ENCODE results near the gene TDRD6.
"Not testable (repeated sequence)": the region's sequence is repeated elsewhere in the genome, so short reads cannot be mapped to it uniquely, and the experiment has no call there.

Gene TDRD6

GRCh38 chr6:46687619-46688097, at the start of gene TDRD6:
TDRD6 (plus strand) TSS chr6:46687885; CDS start chr6:46688129, 244 bp downstream.
- no peak for DNase-seq

- DNase-seq, result no peak
Measured at GRCh38 chr6:46637933-46638332, 49.8 kb upstream of the TDRD6 start.

- DNase-seq, result no peak
Measured at GRCh38 chr6:46638650-46639049, 49.0 kb upstream of the TDRD6 start.

GRCh38 chr6:46642928-46643751, 44.5 kb upstream of the TDRD6 start:
- no peak for DNase-seq

- no peak for DNase-seq
Measured at GRCh38 chr6:46645265-46645664, 42.4 kb upstream of the TDRD6 start.

- not testable (repeated sequence) for DNase-seq
Measured at GRCh38 chr6:46648108-46648507, 39.6 kb upstream of the TDRD6 start.

- DNase-seq, result no peak
Measured at GRCh38 chr6:46648869-46649492, 38.7 kb upstream of the TDRD6 start.

- no peak for DNase-seq
Measured at GRCh38 chr6:46651006-46651405, 36.7 kb upstream of the TDRD6 start.

- DNase-seq, result no peak
Measured at GRCh38 chr6:46651816-46652215, 35.9 kb upstream of the TDRD6 start.

- no peak for DNase-seq
Measured at GRCh38 chr6:46652232-46652602, 35.5 kb upstream of the TDRD6 start.

- peak; percentile 73 to 74 for DNase-seq
Measured at GRCh38 chr6:46652603-46653438, 34.9 kb upstream of the TDRD6 start, which contains the start of the genes CYP39A1 and SLC25A27. CYP39A1 (minus strand) TSS chr6:46652818; CDS start chr6:46652582, 236 bp downstream. SLC25A27 (plus strand) TSS chr6:46652975; CDS start chr6:46653193, 218 bp downstream.

GRCh38 chr6:46653439-46654195, 34.1 kb upstream of the TDRD6 start:
- no peak for DNase-seq

GRCh38 chr6:46655803-46656202, 31.9 kb upstream of the TDRD6 start:
- no peak for DNase-seq

- no peak for DNase-seq
Measured at GRCh38 chr6:46657642-46658041, 30.0 kb upstream of the TDRD6 start.

GRCh38 chr6:46661483-46661882, 26.2 kb upstream of the TDRD6 start:
- no peak for DNase-seq

- DNase-seq, result no peak
Measured at GRCh38 chr6:46667377-46667776, 20.3 kb upstream of the TDRD6 start.

GRCh38 chr6:46674410-46674809, 13.3 kb upstream of the TDRD6 start:
- DNase-seq, result no peak

- no peak for DNase-seq
Measured at GRCh38 chr6:46676604-46677313, 10.9 kb upstream of the TDRD6 start.

GRCh38 chr6:46677314-46677654, 10.4 kb upstream of the TDRD6 start:
- DNase-seq, result no peak

GRCh38 chr6:46684771-46685170, 2.9 kb upstream of the TDRD6 start:
- no peak for DNase-seq

- DNase-seq, result no peak
Measured at GRCh38 chr6:46688117-46688965, 656 bp downstream of the TDRD6 start.
